Measurements from ENCODE around the gene VPS52. TPM values are rescaled to one million over a fixed set of nuclear protein-coding genes. Genes with fewer than 3 reads are reported as not detected.

The VPS52 gene
- total RNA-seq, 1 donor from 2014 or later, result 35.1 TPM

- H3K9me3 ChIP-seq (replicated peaks), result no peaks in the 10 kb centered on the region
- peaks cover 45% of the 10 kb centered on the region for H3K4me1 ChIP-seq
- peaks cover 71% of the 10 kb centered on the region for H3K36me3 ChIP-seq
- TF ChIP-seq, protein P1, sequence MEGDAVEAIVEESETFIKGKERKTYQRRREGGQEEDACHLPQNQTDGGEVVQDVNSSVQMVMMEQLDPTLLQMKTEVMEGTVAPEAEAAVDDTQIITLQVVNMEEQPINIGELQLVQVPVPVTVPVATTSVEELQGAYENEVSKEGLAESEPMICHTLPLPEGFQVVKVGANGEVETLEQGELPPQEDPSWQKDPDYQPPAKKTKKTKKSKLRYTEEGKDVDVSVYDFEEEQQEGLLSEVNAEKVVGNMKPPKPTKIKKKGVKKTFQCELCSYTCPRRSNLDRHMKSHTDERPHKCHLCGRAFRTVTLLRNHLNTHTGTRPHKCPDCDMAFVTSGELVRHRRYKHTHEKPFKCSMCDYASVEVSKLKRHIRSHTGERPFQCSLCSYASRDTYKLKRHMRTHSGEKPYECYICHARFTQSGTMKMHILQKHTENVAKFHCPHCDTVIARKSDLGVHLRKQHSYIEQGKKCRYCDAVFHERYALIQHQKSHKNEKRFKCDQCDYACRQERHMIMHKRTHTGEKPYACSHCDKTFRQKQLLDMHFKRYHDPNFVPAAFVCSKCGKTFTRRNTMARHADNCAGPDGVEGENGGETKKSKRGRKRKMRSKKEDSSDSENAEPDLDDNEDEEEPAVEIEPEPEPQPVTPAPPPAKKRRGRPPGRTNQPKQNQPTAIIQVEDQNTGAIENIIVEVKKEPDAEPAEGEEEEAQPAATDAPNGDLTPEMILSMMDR (IDR thresholded peaks at IDR 0.05; ENCODE audit: borderline replicate concordance), result peak; percentile 29
- H3K27ac ChIP-seq (replicated peaks), result no peak overlapping the region
- no peak overlapping the region for H3K4me3 ChIP-seq
- H3K27me3 ChIP-seq (ENCODE audit: low read depth), result no peaks in the 10 kb centered on the region
- intact Hi-C loops (cut with micrococcal nuclease), result no loop called here
- no peak for DNase-seq
Observed at GRCh38 chr6:33279971-33280511, 8.4 kb upstream of the VPS52 start.

GRCh38 chr6:33279257-33279695, 7.6 kb upstream of the VPS52 start:
- no peak overlapping the region for H3K4me3 ChIP-seq
- H3K27me3 ChIP-seq (ENCODE audit: low read depth), result no peaks in the 10 kb centered on the region
- intact Hi-C loops (cut with micrococcal nuclease), result no loop called here
- no peaks in the 10 kb centered on the region for H3K9me3 ChIP-seq (replicated peaks)
- no peak for DNase-seq
- TF ChIP-seq, protein P1 (IDR thresholded peaks at IDR 0.05; ENCODE audit: borderline replicate concordance), result no peak
- peak overlapping the region; percentile 97 for H3K27ac ChIP-seq (replicated peaks)
- H3K36me3 ChIP-seq, result peaks cover 71% of the 10 kb centered on the region
- peaks cover 53% of the 10 kb centered on the region for H3K4me1 ChIP-seq

DNA sequence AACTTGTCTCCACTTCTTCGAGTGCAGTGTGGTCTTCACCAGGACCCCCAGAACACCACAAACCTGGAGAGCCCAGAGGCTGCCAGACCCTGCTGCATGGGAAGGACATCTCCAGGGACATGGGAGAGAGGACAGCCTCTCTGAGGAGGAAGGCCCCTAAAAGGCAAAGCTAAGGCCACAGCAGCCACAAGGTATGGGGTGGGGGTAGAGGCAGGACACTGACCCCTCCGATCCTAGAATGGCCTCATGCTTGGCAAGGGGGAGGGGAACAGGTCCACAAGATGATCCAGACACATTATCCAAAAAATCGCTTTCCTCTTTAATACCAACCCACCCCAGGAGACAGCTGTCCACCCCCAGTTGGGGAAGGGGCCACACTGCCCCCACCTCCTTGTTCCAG, 7.1 kb upstream of the VPS52 start:
- no peaks in the 10 kb centered on the region for H3K27me3 ChIP-seq (ENCODE audit: low read depth)
- DNase-seq, result no peak
- TF ChIP-seq, protein P1 (IDR thresholded peaks at IDR 0.05; ENCODE audit: borderline replicate concordance), result no peak
- intact Hi-C loops (cut with micrococcal nuclease), result no loop called here
- H3K27ac ChIP-seq (replicated peaks), result peak overlapping the region; percentile 97
- H3K36me3 ChIP-seq, result peaks cover 71% of the 10 kb centered on the region
- peaks cover 58% of the 10 kb centered on the region for H3K4me1 ChIP-seq
- H3K9me3 ChIP-seq (replicated peaks), result no peaks in the 10 kb centered on the region
- no peak overlapping the region for H3K4me3 ChIP-seq

GRCh38 chr6:33278392-33278741, 6.7 kb upstream of the VPS52 start:
- peak overlapping the region; percentile 97 for H3K27ac ChIP-seq (replicated peaks)
- DNase-seq, result no peak
- intact Hi-C loops (cut with micrococcal nuclease), result no loop called here
- H3K9me3 ChIP-seq (replicated peaks), result no peaks in the 10 kb centered on the region
- H3K27me3 ChIP-seq (ENCODE audit: low read depth), result no peaks in the 10 kb centered on the region
- H3K4me1 ChIP-seq, result peaks cover 62% of the 10 kb centered on the region
- TF ChIP-seq, protein P1 (IDR thresholded peaks at IDR 0.05; ENCODE audit: borderline replicate concordance), result no peak
- H3K36me3 ChIP-seq, result peaks cover 71% of the 10 kb centered on the region
- H3K4me3 ChIP-seq, result peak overlapping the region; percentile 88

GRCh38 chr6:33277663-33278391, 6.2 kb upstream of the VPS52 start:
- peak overlapping the region; percentile 88 for H3K4me3 ChIP-seq
- intact Hi-C loops (cut with micrococcal nuclease), result no loop called here
- peaks cover 67% of the 10 kb centered on the region for H3K4me1 ChIP-seq
- H3K36me3 ChIP-seq, result peaks cover 71% of the 10 kb centered on the region
- peak overlapping the region; percentile 97 for H3K27ac ChIP-seq (replicated peaks)
- no peaks in the 10 kb centered on the region for H3K27me3 ChIP-seq (ENCODE audit: low read depth)
- H3K9me3 ChIP-seq (replicated peaks), result no peaks in the 10 kb centered on the region
- no peak for DNase-seq
- TF ChIP-seq, protein P1 (IDR thresholded peaks at IDR 0.05; ENCODE audit: borderline replicate concordance), result no peak
